K562 (cell line): ENCODE measurements around the gene DAD1. TPM values are rescaled to one million over a fixed set of nuclear protein-coding genes. Genes with fewer than 3 reads are reported as not detected.

Experiments used
- CC2D1A ChIP-seq: fragments of 450-650 bp; IDR thresholded peaks from 2 replicates; pipeline ENCODE4 v1.6.1; 2017; ENCODE audit warnings: mild to moderate bottlenecking
- KAT7 ChIP-seq: sonication (generic); formaldehyde crosslinking; IDR thresholded peaks from 2 replicates; pipeline ENCODE4 v1.8.0; 2022; ENCODE audit warnings: missing genetic modification reagents, mild to moderate bottlenecking, borderline replicate concordance
- KLF1 ChIP-seq: fragments of 450-650 bp; IDR thresholded peaks from 2 replicates; pipeline ENCODE4 v1.6.1; 2016; ENCODE audit warnings: missing genetic modification characterization, missing compliant biosample characterization
- NELFE ChIP-seq: IDR thresholded peaks from 2 replicates; pipeline ENCODE4 v1.6.1; 2011; ENCODE audit warnings: mild to moderate bottlenecking; ENCODE audit not compliant: insufficient read depth, insufficient read length
- NFATC3 ChIP-seq: fragments of 450-650 bp; IDR thresholded peaks from 2 replicates; pipeline ENCODE4 v1.6.1; 2017; ENCODE audit warnings: mild to moderate bottlenecking
- PPARD ChIP-seq: fragments of 250-450 bp; sonication (Bioruptor Pico); IDR thresholded peaks from 2 replicates; pipeline ENCODE4 v1.8.0; 2022; ENCODE audit warnings: inconsistent platforms, mild to moderate bottlenecking, moderate library complexity
- ZNF197 ChIP-seq: fragments of 200-800 bp; sonication (Bioruptor generic); IDR thresholded peaks from 2 replicates; pipeline ENCODE4 v1.6.1; 2016; ENCODE audit warnings: low read depth, missing genetic modification characterization, missing compliant biosample characterization
- ZNF212 ChIP-seq: fragments of 450-650 bp; formaldehyde crosslinking; IDR thresholded peaks from 2 replicates; pipeline ENCODE4 v1.4.0; 2020; ENCODE audit warnings: mild to moderate bottlenecking
- polyA plus RNA-seq, 8 experiments: library from polyadenylated mRNA; depleted of rRNA in 4 of 8; stranded (reverse) in 5 of 8; unstranded in 3 of 8; fragments of >200 nt; fragmentation: Nextera tagmentation in 2 of 8; fragmentation: Illumina TruSeq in 1 of 8; extraction: Ambion mirVana in 2 of 8; extraction: Trizol in 1 of 8; gene quantifications; 2 replicates each; pipeline versions ENCODE4 v1.2.1 to v1.2.3, GENCODE V29; 2011 to 2014; ENCODE audit warnings: inconsistent platforms in 1 of 8, missing spikeins in 1 of 8
- total RNA-seq, 7 experiments: library from RNA; depleted of rRNA in 6 of 7; stranded (reverse); fragments of >200 nt in 6 of 7; fragmentation: Illumina TruSeq in 2 of 7; extraction: Trizol in 2 of 7; gene quantifications; 2 replicates each; pipeline versions ENCODE4 v1.2.1 to v1.2.3, GENCODE V29; 2011 to 2021; ENCODE audit warnings: low replicate concordance in 1 of 7
- TF ChIP-seq, protein P1 (sequence below): sonication (generic); formaldehyde crosslinking; IDR thresholded peaks from 2 replicates; pipeline ENCODE4 v1.8.0; 2022; ENCODE audit warnings: mild to moderate bottlenecking, missing genetic modification reagents, borderline replicate concordance
- TF ChIP-seq, protein P2 (sequence below): fragments of 450-650 bp; IDR thresholded peaks from 2 replicates; pipeline ENCODE4 v1.6.1; 2016; ENCODE audit warnings: low read depth
- TF ChIP-seq, protein P3 (sequence below), 2 experiments: IDR thresholded peaks; 2 replicates each; pipeline ENCODE4 v1.6.1; 2011; ENCODE audit warnings: borderline replicate concordance in 1 of 2, control low read depth in 1 of 2, low read depth in 1 of 2, low read length in 1 of 2, mild to moderate bottlenecking in 1 of 2, mixed read lengths in 1 of 2, moderate library complexity in 1 of 2; ENCODE audit not compliant: insufficient read depth in 1 of 2, insufficient read length in 1 of 2, poor library complexity in 1 of 2, severe bottlenecking in 1 of 2; ENCODE audit errors: extremely low read depth in 1 of 2
- TF ChIP-seq, protein P4 (sequence below): IDR thresholded peaks from 2 replicates; pipeline ENCODE4 v1.6.1; 2014; ENCODE audit warnings: antibody characterized with exemption
- TF ChIP-seq, protein P5 (sequence below): IDR thresholded peaks from 2 replicates; pipeline ENCODE4 v1.6.1; 2011; ENCODE audit not compliant: insufficient read length; ENCODE audit errors: extremely low read depth

DAD1 gene
- total and polyA plus RNA-seq, 9 of the 15 experiments (the other 6 are each of a cell fraction or from before 2014, with no cell fraction given), result 104 to 617 (median 222) TPM

DNA sequence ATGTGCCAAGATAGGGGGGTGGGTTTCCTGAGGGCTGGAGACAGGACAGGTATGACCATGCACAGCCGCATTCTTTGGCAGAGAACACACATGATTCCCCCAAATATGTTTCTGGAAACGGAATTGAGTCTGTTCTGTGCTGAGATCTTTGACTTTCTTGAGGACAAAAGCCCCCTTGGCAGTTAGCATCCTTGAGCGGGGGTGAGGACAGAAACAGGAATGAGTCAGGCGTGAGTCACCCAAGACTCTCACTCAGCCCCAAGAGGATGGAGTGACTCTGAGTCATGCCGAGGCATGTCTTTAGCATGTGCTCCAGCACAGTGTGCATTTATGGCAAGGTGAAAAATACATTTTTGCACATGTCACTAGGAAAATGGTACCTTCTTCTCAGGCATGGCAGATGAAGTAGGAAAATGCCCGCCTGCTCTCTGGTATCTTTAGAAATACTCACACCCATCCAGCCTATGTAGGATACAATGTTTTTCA is 52.1 kb downstream of the DAD1 start (continued):
- TF ChIP-seq, protein P1, sequence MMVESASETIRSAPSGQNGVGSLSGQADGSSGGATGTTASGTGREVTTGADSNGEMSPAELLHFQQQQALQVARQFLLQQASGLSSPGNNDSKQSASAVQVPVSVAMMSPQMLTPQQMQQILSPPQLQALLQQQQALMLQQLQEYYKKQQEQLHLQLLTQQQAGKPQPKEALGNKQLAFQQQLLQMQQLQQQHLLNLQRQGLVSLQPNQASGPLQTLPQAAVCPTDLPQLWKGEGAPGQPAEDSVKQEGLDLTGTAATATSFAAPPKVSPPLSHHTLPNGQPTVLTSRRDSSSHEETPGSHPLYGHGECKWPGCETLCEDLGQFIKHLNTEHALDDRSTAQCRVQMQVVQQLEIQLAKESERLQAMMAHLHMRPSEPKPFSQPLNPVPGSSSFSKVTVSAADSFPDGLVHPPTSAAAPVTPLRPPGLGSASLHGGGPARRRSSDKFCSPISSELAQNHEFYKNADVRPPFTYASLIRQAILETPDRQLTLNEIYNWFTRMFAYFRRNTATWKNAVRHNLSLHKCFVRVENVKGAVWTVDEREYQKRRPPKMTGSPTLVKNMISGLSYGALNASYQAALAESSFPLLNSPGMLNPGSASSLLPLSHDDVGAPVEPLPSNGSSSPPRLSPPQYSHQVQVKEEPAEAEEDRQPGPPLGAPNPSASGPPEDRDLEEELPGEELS (CRISPR knock-in tag), result peak; percentile 84; the same call in 1 of the 2 replicates
- TF ChIP-seq KLF1, result no peak
- TF ChIP-seq NELFE, result no peak
- TF ChIP-seq, protein P2, sequence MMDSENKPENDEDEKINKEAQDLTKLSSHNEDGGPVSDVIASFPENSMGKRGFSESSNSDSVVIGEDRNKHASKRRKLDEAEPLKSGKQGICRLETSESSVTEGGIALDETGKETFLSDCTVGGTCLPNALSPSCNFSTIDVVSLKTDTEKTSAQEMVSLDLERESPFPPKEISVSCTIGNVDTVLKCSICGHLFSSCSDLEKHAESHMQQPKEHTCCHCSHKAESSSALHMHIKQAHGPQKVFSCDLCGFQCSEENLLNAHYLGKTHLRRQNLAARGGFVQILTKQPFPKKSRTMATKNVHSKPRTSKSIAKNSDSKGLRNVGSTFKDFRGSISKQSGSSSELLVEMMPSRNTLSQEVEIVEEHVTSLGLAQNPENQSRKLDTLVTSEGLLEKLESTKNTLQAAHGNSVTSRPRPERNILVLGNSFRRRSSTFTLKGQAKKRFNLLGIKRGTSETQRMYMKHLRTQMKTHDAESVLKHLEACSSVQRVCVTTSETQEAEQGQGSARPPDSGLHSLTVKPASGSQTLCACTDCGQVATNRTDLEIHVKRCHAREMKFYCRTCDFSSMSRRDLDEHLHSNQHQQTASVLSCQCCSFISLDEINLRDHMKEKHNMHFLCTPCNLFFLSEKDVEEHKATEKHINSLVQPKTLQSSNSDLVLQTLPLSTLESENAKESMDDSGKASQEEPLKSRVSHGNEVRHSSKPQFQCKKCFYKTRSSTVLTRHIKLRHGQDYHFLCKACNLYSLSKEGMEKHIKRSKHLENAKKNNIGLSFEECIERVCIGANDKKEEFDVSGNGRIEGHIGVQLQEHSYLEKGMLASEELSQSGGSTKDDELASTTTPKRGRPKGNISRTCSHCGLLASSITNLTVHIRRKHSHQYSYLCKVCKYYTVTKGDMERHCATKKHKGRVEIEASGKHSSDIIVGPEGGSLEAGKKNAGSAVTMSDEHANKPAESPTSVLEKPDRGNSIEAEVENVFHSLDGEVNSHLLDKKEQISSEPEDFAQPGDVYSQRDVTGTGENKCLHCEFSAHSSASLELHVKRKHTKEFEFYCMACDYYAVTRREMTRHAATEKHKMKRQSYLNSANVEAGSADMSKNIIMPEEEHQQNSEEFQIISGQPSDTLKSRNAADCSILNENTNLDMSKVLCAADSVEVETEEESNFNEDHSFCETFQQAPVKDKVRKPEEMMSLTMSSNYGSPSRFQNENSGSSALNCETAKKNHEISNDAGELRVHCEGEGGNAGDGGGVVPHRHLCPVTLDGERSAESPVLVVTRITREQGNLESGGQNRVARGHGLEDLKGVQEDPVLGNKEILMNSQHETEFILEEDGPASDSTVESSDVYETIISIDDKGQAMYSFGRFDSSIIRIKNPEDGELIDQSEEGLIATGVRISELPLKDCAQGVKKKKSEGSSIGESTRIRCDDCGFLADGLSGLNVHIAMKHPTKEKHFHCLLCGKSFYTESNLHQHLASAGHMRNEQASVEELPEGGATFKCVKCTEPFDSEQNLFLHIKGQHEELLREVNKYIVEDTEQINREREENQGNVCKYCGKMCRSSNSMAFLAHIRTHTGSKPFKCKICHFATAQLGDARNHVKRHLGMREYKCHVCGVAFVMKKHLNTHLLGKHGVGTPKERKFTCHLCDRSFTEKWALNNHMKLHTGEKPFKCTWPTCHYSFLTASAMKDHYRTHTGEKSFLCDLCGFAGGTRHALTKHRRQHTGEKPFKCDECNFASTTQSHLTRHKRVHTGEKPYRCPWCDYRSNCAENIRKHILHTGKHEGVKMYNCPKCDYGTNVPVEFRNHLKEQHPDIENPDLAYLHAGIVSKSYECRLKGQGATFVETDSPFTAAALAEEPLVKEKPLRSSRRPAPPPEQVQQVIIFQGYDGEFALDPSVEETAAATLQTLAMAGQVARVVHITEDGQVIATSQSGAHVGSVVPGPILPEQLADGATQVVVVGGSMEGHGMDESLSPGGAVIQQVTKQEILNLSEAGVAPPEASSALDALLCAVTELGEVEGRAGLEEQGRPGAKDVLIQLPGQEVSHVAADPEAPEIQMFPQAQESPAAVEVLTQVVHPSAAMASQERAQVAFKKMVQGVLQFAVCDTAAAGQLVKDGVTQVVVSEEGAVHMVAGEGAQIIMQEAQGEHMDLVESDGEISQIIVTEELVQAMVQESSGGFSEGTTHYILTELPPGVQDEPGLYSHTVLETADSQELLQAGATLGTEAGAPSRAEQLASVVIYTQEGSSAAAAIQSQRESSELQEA, result no peak
- TF ChIP-seq NFATC3, result no peak
- no peak for TF ChIP-seq CC2D1A
- no peak for TF ChIP-seq KAT7 (CRISPR knock-in tag)
- TF ChIP-seq, protein P3, sequence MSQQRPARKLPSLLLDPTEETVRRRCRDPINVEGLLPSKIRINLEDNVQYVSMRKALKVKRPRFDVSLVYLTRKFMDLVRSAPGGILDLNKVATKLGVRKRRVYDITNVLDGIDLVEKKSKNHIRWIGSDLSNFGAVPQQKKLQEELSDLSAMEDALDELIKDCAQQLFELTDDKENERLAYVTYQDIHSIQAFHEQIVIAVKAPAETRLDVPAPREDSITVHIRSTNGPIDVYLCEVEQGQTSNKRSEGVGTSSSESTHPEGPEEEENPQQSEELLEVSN (IDR thresholded peaks at IDR 0.05; ENCODE audit: borderline replicate concordance in 1 of 2, extremely low read depth in 1 of 2, insufficient read depth in 1 of 2, insufficient read length in 1 of 2, low read depth in 1 of 2, low read length in 1 of 2, poor library complexity in 1 of 2, severe bottlenecking in 1 of 2), result peak in 1 of 2 experiments; percentile 51
- TF ChIP-seq ZNF197, result no peak
- TF ChIP-seq, protein P4, sequence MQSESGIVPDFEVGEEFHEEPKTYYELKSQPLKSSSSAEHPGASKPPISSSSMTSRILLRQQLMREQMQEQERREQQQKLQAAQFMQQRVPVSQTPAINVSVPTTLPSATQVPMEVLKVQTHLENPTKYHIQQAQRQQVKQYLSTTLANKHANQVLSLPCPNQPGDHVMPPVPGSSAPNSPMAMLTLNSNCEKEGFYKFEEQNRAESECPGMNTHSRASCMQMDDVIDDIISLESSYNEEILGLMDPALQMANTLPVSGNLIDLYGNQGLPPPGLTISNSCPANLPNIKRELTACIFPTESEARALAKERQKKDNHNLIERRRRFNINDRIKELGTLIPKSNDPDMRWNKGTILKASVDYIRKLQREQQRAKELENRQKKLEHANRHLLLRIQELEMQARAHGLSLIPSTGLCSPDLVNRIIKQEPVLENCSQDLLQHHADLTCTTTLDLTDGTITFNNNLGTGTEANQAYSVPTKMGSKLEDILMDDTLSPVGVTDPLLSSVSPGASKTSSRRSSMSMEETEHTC, result peak; percentile 66; the same call in 1 of the 2 replicates
- TF ChIP-seq, protein P5, sequence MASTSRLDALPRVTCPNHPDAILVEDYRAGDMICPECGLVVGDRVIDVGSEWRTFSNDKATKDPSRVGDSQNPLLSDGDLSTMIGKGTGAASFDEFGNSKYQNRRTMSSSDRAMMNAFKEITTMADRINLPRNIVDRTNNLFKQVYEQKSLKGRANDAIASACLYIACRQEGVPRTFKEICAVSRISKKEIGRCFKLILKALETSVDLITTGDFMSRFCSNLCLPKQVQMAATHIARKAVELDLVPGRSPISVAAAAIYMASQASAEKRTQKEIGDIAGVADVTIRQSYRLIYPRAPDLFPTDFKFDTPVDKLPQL, result no peak
- TF ChIP-seq PPARD (CRISPR knock-in tag), result no peak
- TF ChIP-seq ZNF212 (CRISPR knock-in tag), result no peak
